AG09309 (cell line): ENCODE data around the gene PRKAR1A.

Source experiments
- DNase-seq: peaks from one replicate; pipeline ENCODE4 v3.0.0-alpha.2; 2010; ENCODE audit warnings: low read depth
- H3K4me3 ChIP-seq: 2 replicates; pipeline ENCODE4 v1.5.1; 2011; ENCODE audit warnings: mild to moderate bottlenecking, low read depth, low read length, moderate library complexity; ENCODE audit not compliant: control insufficient read depth
- TF ChIP-seq, protein P1 (sequence below): IDR thresholded peaks from 2 replicates; pipeline ENCODE4 v1.5.1; 2011; ENCODE audit warnings: mild to moderate bottlenecking, low read depth, low read length, inconsistent platforms; ENCODE audit not compliant: insufficient read depth, control insufficient read depth; ENCODE audit errors: missing control alignments

PRKAR1A gene

GRCh38 chr17:68541816-68542215 lies 29.6 kb downstream of the PRKAR1A start:
- no peak for DNase-seq
- H3K4me3 ChIP-seq, result no peak overlapping the region
- TF ChIP-seq, protein P1, sequence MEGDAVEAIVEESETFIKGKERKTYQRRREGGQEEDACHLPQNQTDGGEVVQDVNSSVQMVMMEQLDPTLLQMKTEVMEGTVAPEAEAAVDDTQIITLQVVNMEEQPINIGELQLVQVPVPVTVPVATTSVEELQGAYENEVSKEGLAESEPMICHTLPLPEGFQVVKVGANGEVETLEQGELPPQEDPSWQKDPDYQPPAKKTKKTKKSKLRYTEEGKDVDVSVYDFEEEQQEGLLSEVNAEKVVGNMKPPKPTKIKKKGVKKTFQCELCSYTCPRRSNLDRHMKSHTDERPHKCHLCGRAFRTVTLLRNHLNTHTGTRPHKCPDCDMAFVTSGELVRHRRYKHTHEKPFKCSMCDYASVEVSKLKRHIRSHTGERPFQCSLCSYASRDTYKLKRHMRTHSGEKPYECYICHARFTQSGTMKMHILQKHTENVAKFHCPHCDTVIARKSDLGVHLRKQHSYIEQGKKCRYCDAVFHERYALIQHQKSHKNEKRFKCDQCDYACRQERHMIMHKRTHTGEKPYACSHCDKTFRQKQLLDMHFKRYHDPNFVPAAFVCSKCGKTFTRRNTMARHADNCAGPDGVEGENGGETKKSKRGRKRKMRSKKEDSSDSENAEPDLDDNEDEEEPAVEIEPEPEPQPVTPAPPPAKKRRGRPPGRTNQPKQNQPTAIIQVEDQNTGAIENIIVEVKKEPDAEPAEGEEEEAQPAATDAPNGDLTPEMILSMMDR, result no peak

GRCh38 chr17:68542698-68543463 lies 30.7 kb downstream of the PRKAR1A start:
- no peak overlapping the region for H3K4me3 ChIP-seq
- no peak for DNase-seq
- TF ChIP-seq, protein P1, result no peak

GRCh38 chr17:68544111-68544915 lies 32.1 kb downstream of the PRKAR1A start:
- no peak for DNase-seq
- H3K4me3 ChIP-seq, result no peak overlapping the region
- TF ChIP-seq, protein P1, result no peak

DNA sequence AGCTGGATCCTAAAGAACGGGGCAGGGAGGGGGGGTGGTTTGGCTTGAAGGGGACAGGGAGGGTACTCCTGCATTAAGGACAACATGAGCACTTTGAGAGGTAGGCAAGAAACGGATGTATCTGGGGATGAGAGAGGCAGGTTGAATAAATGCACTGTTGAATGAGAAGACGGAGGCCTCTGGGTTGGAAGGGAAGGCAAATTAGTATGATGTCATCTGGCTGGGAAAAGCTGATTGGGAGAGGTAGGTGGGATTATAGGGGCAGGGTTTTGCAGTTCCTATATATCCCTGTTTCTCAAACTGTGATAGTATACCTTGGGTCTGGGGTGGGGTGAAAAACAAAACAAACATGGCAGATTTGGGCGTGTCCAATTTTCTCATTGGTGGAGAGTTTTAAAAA lies 44.3 kb downstream of the PRKAR1A start:
- no peak overlapping the region for H3K4me3 ChIP-seq
- TF ChIP-seq, protein P1, result no peak
- no peak for DNase-seq

- DNase-seq, result no peak
- TF ChIP-seq, protein P1, result no peak
- H3K4me3 ChIP-seq, result no peak overlapping the region
Observed at GRCh38 chr17:68559316-68559715, 47.1 kb downstream of the PRKAR1A start.

DNA sequence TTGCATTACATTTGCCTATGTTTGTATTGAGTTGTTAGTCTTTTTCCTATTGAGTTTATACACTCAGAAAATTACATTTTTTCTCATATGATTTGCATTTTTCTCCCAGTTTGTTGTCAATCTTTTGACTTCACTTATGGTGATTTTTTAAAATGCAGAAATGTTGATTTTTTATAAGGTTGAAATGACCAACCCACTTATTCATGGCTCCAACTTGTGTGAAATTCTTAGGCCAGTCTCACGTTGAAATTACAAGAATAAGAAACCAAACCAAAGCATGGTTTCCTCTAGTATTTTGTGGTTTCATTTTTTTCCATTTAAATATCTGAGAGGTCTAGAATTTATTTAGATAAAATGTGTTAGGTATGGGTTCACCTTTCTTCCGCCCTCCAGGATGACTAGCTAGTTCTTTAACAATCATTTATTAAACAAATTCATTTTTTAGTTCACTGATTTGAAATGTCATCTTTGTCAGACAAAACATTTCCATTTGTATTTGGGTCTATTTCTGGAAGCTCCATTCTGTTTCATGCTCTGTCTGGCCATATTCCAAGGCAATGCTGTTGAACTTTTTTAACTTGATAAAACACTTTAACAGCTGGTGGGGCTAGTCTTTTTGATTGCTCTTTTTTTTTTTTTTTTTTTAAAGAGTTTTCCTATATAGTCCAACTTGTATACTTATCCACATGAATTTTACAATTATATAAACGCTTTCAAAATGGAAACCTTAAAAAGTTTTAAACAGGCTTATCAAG lies 48.9 kb downstream of the PRKAR1A start:
- DNase-seq, result no peak
- TF ChIP-seq, protein P1, result no peak
- no peak overlapping the region for H3K4me3 ChIP-seq
